H9 (cell line): ENCODE measurements around the gene SRSF12. TPM values are rescaled to one million over a fixed set of nuclear protein-coding genes. Genes with fewer than 3 reads are reported as not detected.

Experiments
- DNase-seq: peaks from one replicate; pipeline ENCODE4 v3.0.0-alpha.2; 2017
- H2AFZ ChIP-seq: one replicate; pipeline ENCODE4 v1.6.1; 2013; ENCODE audit warnings: mild to moderate bottlenecking, low read length, control low read depth, moderate library complexity
- H2AK5ac ChIP-seq: 2 replicates; pipeline ENCODE4 v1.6.1; 2013; ENCODE audit warnings: low read length, control low read depth, mixed read lengths; ENCODE audit not compliant: insufficient read length
- H2BK120ac ChIP-seq: one replicate; pipeline ENCODE4 v1.6.1; 2013; ENCODE audit warnings: low read depth, mild to moderate bottlenecking, low read length, control low read depth, inconsistent platforms; ENCODE audit not compliant: poor library complexity, severe bottlenecking
- H2BK12ac ChIP-seq: 2 replicates; pipeline ENCODE4 v1.6.1; 2013; ENCODE audit warnings: low read length, control low read depth, mixed read lengths, low read depth; ENCODE audit not compliant: insufficient read length
- H2BK15ac ChIP-seq: 2 replicates; pipeline ENCODE4 v1.6.1; 2013; ENCODE audit warnings: low read depth, low read length, control low read depth
- H2BK20ac ChIP-seq: one replicate; pipeline ENCODE4 v1.6.1; 2013; ENCODE audit warnings: low read depth, mild to moderate bottlenecking, low read length, control low read depth, inconsistent platforms; ENCODE audit not compliant: poor library complexity, severe bottlenecking
- H2BK5ac ChIP-seq: 2 replicates; pipeline ENCODE4 v1.6.1; 2013; ENCODE audit warnings: low read length, control low read depth, mixed read lengths; ENCODE audit not compliant: insufficient read length
- H3K14ac ChIP-seq: 2 replicates; pipeline ENCODE4 v1.6.1; 2013; ENCODE audit warnings: low read length, control low read depth; ENCODE audit not compliant: insufficient read depth
- H3K18ac ChIP-seq: 2 replicates; pipeline ENCODE4 v1.6.1; 2013; ENCODE audit warnings: low read depth, mild to moderate bottlenecking, mixed read lengths, low read length, control low read depth; ENCODE audit not compliant: insufficient read length
- H3K23ac ChIP-seq: 2 replicates; pipeline ENCODE4 v1.6.1; 2013; ENCODE audit warnings: low read length, control low read depth, mixed read lengths, low read depth; ENCODE audit not compliant: insufficient read length
- H3K23me2 ChIP-seq: 2 replicates; pipeline ENCODE4 v1.6.1; 2013; ENCODE audit warnings: low read depth, mild to moderate bottlenecking, mixed read lengths, low read length, control low read depth; ENCODE audit not compliant: insufficient read length, poor library complexity, severe bottlenecking
- H3K27ac ChIP-seq: 2 replicates; pipeline ENCODE4 v1.5.1; 2013; ENCODE audit warnings: low read length, control low read depth, mixed read lengths, low read depth; ENCODE audit not compliant: insufficient read length
- H3K27me3 ChIP-seq: 2 replicates; pipeline ENCODE4 v1.6.1; 2013; ENCODE audit warnings: low read length, control low read depth, inconsistent platforms; ENCODE audit not compliant: insufficient read depth
- H3K4ac ChIP-seq: 2 replicates; pipeline ENCODE4 v1.6.1; 2013; ENCODE audit warnings: low read depth, mild to moderate bottlenecking, control low read depth, inconsistent platforms, low read length, moderate library complexity
- H3K4me1 ChIP-seq: 2 replicates; pipeline ENCODE4 v1.6.1; 2013; ENCODE audit warnings: low read length, control low read depth, inconsistent platforms; ENCODE audit not compliant: insufficient read depth
- H3K4me2 ChIP-seq: 2 replicates; pipeline ENCODE4 v1.6.1; 2013; ENCODE audit warnings: low read length, control low read depth, mixed read lengths; ENCODE audit not compliant: insufficient read length, insufficient read depth
- H3K56ac ChIP-seq: 2 replicates; pipeline ENCODE4 v1.6.1; 2013; ENCODE audit warnings: low read depth, mild to moderate bottlenecking, mixed read lengths, low read length, control low read depth; ENCODE audit not compliant: insufficient read length
- H3K79me1 ChIP-seq: 2 replicates; pipeline ENCODE4 v1.6.1; 2013; ENCODE audit warnings: low read depth, mild to moderate bottlenecking, moderate library complexity, low read length, control low read depth, inconsistent platforms; ENCODE audit not compliant: insufficient read depth, poor library complexity, severe bottlenecking
- H3K79me2 ChIP-seq: 2 replicates; pipeline ENCODE4 v1.6.1; 2013; ENCODE audit warnings: low read length, control low read depth, inconsistent platforms; ENCODE audit not compliant: insufficient read depth
- H3K9ac ChIP-seq: 2 replicates; pipeline ENCODE4 v1.6.1; 2013; ENCODE audit warnings: low read length, control low read depth, mixed read lengths; ENCODE audit not compliant: insufficient read length; ENCODE audit errors: extremely low read depth
- H3K9me3 ChIP-seq: one replicate; pipeline ENCODE4 v1.6.1; 2013; ENCODE audit warnings: low read depth, low read length, inconsistent platforms; ENCODE audit not compliant: control insufficient read depth
- H3T11ph ChIP-seq: one replicate; pipeline ENCODE4 v1.6.1; 2013; ENCODE audit warnings: mild to moderate bottlenecking, low read length, control low read depth, inconsistent platforms
- H4K20me1 ChIP-seq: one replicate; pipeline ENCODE4 v1.6.1; 2013; ENCODE audit not compliant: control insufficient read depth, insufficient read length, insufficient read depth
- H4K5ac ChIP-seq: 2 replicates; pipeline ENCODE4 v1.6.1; 2013; ENCODE audit warnings: low read depth, mild to moderate bottlenecking, mixed read lengths, low read length, control low read depth; ENCODE audit not compliant: insufficient read length
- H4K8ac ChIP-seq: replicated peaks from 2 replicates; pipeline ENCODE4 v1.6.1; 2013; ENCODE audit warnings: low read length, control low read depth, mixed read lengths, low read depth; ENCODE audit not compliant: insufficient read length
- H4K91ac ChIP-seq: 2 replicates; pipeline ENCODE4 v1.6.1; 2013; ENCODE audit warnings: low read depth, mild to moderate bottlenecking, moderate library complexity, mixed read lengths, low read length, control low read depth; ENCODE audit not compliant: insufficient read length
- H3K27ac Mint-ChIP-seq, 3 experiments: 2 replicates in 2 of 3; 3 replicates in 1 of 3; pipeline ENCODE4 v1.8.0; 2020 to 2021; ENCODE audit warnings: mixed read lengths in 3 of 3, mild to moderate bottlenecking in 1 of 3, moderate library complexity in 1 of 3
- H3K27me3 Mint-ChIP-seq: 2 replicates; pipeline ENCODE4 v1.8.0; 2021; ENCODE audit warnings: low read depth, mild to moderate bottlenecking, moderate library complexity, mixed read lengths
- H3K36me3 Mint-ChIP-seq, 3 experiments: 2 replicates in 2 of 3; 3 replicates in 1 of 3; pipeline ENCODE4 v1.8.0; 2020 to 2021; ENCODE audit warnings: low read depth in 3 of 3, mixed read lengths in 3 of 3; ENCODE audit not compliant: insufficient read depth in 1 of 3
- H3K4me1 Mint-ChIP-seq, 2 experiments: 2 replicates each; pipeline ENCODE4 v1.8.0; 2020; ENCODE audit warnings: mixed read lengths in 2 of 2
- H3K4me3 Mint-ChIP-seq, 2 experiments: 2 replicates in 1 of 2; 3 replicates in 1 of 2; pipeline ENCODE4 v1.8.0; 2020 to 2021; ENCODE audit warnings: mild to moderate bottlenecking in 2 of 2, mixed read lengths in 2 of 2, moderate library complexity in 1 of 2
- H3K9me3 Mint-ChIP-seq, 2 experiments: 2 replicates in 1 of 2; 3 replicates in 1 of 2; pipeline ENCODE4 v1.8.0; 2020; ENCODE audit warnings: mild to moderate bottlenecking in 2 of 2, mixed read lengths in 2 of 2, moderate library complexity in 1 of 2
- whole genome bisulfite sequencing: extraction: QIAGEN DNeasy Blood & Tissue Kit; methylation state at CpG from one replicate; pipeline ENCODE4 v1.1.7; 2013; ENCODE audit warnings: missing lambda C conversion rate, low lambda C conversion rate, mixed read lengths; ENCODE audit not compliant: insufficient read length; ENCODE audit errors: extremely low coverage; 5-methylcytosine and 5-hydroxymethylcytosine counted together
- total RNA-seq: library from RNA; stranded (reverse); gene quantifications from 2 replicates; pipeline ENCODE4 v1.2.1, GENCODE V29; 2021
- TF ChIP-seq, protein P1 (sequence below): fragments of 200-600 bp; sonication (generic); conservative IDR thresholded peaks from 3 replicates; pipeline ENCODE4 v1.8.0; 2021; ENCODE audit warnings: antibody characterized with exemption, mild to moderate bottlenecking

SRSF12 gene
- total RNA-seq, 1 experiment from 2014 or later = 7.6 TPM

DNA sequence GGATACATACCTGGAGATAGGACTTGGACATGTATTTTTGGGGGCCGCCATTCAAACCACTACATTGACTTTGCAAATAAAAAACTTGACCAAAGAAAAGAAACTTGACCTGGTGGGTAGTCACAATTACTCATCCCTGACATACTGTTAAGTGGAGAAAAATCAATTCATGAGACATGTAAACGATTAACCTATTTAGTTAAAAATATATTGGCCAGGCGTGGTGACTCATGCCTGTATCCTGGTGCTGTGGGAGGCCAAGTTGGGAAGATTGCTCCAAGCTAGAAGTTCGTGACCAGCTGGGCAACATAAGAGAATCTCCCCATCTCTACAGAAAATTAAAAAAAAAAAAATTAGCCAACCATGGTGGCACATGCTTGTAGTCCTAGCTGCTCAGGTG, 2.5 kb upstream of the SRSF12 start:
- peaks cover 5% of the 10 kb centered on the region for H3K23me2 ChIP-seq
- no peak overlapping the region for H4K91ac ChIP-seq
- H2BK120ac ChIP-seq = no peak overlapping the region
- H3K56ac ChIP-seq = no peak overlapping the region
- TF ChIP-seq, protein P1, sequence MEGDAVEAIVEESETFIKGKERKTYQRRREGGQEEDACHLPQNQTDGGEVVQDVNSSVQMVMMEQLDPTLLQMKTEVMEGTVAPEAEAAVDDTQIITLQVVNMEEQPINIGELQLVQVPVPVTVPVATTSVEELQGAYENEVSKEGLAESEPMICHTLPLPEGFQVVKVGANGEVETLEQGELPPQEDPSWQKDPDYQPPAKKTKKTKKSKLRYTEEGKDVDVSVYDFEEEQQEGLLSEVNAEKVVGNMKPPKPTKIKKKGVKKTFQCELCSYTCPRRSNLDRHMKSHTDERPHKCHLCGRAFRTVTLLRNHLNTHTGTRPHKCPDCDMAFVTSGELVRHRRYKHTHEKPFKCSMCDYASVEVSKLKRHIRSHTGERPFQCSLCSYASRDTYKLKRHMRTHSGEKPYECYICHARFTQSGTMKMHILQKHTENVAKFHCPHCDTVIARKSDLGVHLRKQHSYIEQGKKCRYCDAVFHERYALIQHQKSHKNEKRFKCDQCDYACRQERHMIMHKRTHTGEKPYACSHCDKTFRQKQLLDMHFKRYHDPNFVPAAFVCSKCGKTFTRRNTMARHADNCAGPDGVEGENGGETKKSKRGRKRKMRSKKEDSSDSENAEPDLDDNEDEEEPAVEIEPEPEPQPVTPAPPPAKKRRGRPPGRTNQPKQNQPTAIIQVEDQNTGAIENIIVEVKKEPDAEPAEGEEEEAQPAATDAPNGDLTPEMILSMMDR = no peak
- no peak overlapping the region for H3T11ph ChIP-seq
- no peak for DNase-seq
- no peaks in the 10 kb centered on the region for H3K79me2 ChIP-seq
- H3K27me3 ChIP-seq = peaks cover 16% of the 10 kb centered on the region
- peaks cover 8 to 10% of the 10 kb centered on the region in 2 experiments for H3K4me1 Mint-ChIP-seq
- no peak overlapping the region for H2AK5ac ChIP-seq
- no peak overlapping the region for H3K14ac ChIP-seq
- no peak overlapping the region for H2BK5ac ChIP-seq
- H3K79me1 ChIP-seq = no peaks in the 10 kb centered on the region
- no peaks in the 10 kb centered on the region for H4K20me1 ChIP-seq
- H4K8ac ChIP-seq = no peak overlapping the region
- H3K9me3 ChIP-seq = no peaks in the 10 kb centered on the region
- H3K4me1 ChIP-seq = no peaks in the 10 kb centered on the region
- no peak overlapping the region for H2BK12ac ChIP-seq
- H3K27ac ChIP-seq = no peak overlapping the region
- no peak overlapping the region for H3K4me2 ChIP-seq
- H4K5ac ChIP-seq = no peak overlapping the region
- no peak overlapping the region for H3K27ac Mint-ChIP-seq
- H3K36me3 Mint-ChIP-seq = no peaks in the 10 kb centered on the region; a peak in 2 of 7 replicates
- H3K9ac ChIP-seq = no peak overlapping the region
- no peak overlapping the region for H2BK20ac ChIP-seq
- no peak overlapping the region for H3K18ac ChIP-seq
- no peak overlapping the region for H3K4me3 Mint-ChIP-seq
- no peak overlapping the region for H2AFZ ChIP-seq
- H3K27me3 Mint-ChIP-seq = peaks cover 38% of the 10 kb centered on the region
- no peak overlapping the region for H3K23ac ChIP-seq
- no peaks in the 10 kb centered on the region; a peak in 1 of 5 replicates for H3K9me3 Mint-ChIP-seq
- H2BK15ac ChIP-seq = no peak overlapping the region
- no CpG with 5 or more reads among the region's 4 CpGs for WGBS
- no peak overlapping the region for H3K4ac ChIP-seq
